Fibroblast of mammary gland (primary cell): ENCODE measurements around the gene POU4F1.

Source experiments
- DNase-seq: peaks from one replicate; pipeline ENCODE4 v3.0.0-alpha.2; 2010; ENCODE audit warnings: low read depth
- H3K4me3 ChIP-seq: 2 replicates; pipeline ENCODE4 v1.5.1; 2011; ENCODE audit warnings: low read depth, mild to moderate bottlenecking, low read length, moderate library complexity; ENCODE audit not compliant: control insufficient read depth
- CTCF ChIP-seq: conservative IDR thresholded peaks from 2 replicates; pipeline ENCODE4 v1.5.1; 2011; ENCODE audit warnings: low read depth, low read length, inconsistent platforms; ENCODE audit not compliant: control insufficient read depth, insufficient read depth

POU4F1 gene

GRCh38 chr13:78632996-78633395 lies 29.6 kb upstream of the POU4F1 start:
- TF ChIP-seq CTCF: no peak
- DNase-seq: no peak
- no peak overlapping the region for H3K4me3 ChIP-seq

- no peak for TF ChIP-seq CTCF
- H3K4me3 ChIP-seq: no peak overlapping the region
- no peak for DNase-seq
Measured at GRCh38 chr13:78631077-78631476, 27.7 kb upstream of the POU4F1 start.

- no peak for TF ChIP-seq CTCF
- no peak for DNase-seq
- no peak overlapping the region for H3K4me3 ChIP-seq
Measured at GRCh38 chr13:78630511-78630910, 27.2 kb upstream of the POU4F1 start.

- H3K4me3 ChIP-seq: no peak overlapping the region
- TF ChIP-seq CTCF: no peak
- DNase-seq: no peak
Measured at GRCh38 chr13:78625384-78625783, 22.0 kb upstream of the POU4F1 start.

- no peak overlapping the region for H3K4me3 ChIP-seq
- no peak for DNase-seq
- no peak for TF ChIP-seq CTCF
Measured at GRCh38 chr13:78623132-78623531, 19.8 kb upstream of the POU4F1 start.

GRCh38 chr13:78620936-78621470 lies 17.7 kb upstream of the POU4F1 start:
- H3K4me3 ChIP-seq: no peak overlapping the region
- no peak for DNase-seq
- TF ChIP-seq CTCF: no peak

- TF ChIP-seq CTCF: no peak
- no peak overlapping the region for H3K4me3 ChIP-seq
- no peak for DNase-seq
Measured at GRCh38 chr13:78618411-78618810, 15.1 kb upstream of the POU4F1 start.
